ENCODE measurements around the gene RNF220. TPM values are rescaled to one million over a fixed set of nuclear protein-coding genes. Genes with fewer than 3 reads are reported as not detected.

RNF220 gene
- total RNA-seq, 4 donors from 2014 or later, result 53.5 to 112 (median 61.9) TPM

DNA sequence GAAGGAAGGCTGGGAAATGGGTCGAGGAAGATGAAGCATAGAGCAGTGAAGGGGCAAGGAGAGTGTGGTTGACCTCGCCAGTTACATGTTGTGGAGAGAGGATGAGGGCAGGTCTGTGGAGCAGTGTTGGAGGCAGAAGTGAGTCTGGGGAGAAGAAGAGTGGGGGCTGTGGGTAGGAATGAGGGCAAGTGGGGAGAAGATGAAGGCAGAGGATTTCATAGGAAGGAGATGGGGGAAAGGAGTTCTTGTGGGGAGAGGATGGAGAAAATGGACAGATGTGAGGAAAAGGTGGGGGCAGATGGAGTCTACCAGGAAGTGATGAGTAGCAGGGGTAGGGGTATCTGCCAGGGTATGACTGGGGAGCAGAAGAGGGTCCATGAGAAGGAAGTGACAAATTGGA lies 273.1 kb downstream of the RNF220 start:
- TF ChIP-seq, protein P1, sequence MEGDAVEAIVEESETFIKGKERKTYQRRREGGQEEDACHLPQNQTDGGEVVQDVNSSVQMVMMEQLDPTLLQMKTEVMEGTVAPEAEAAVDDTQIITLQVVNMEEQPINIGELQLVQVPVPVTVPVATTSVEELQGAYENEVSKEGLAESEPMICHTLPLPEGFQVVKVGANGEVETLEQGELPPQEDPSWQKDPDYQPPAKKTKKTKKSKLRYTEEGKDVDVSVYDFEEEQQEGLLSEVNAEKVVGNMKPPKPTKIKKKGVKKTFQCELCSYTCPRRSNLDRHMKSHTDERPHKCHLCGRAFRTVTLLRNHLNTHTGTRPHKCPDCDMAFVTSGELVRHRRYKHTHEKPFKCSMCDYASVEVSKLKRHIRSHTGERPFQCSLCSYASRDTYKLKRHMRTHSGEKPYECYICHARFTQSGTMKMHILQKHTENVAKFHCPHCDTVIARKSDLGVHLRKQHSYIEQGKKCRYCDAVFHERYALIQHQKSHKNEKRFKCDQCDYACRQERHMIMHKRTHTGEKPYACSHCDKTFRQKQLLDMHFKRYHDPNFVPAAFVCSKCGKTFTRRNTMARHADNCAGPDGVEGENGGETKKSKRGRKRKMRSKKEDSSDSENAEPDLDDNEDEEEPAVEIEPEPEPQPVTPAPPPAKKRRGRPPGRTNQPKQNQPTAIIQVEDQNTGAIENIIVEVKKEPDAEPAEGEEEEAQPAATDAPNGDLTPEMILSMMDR (IDR thresholded peaks at IDR 0.05; ENCODE audit: low read depth), result no peak

GRCh38 chr1:44678626-44679025 lies 273.6 kb downstream of the RNF220 start:
- TF ChIP-seq, protein P1 (IDR thresholded peaks at IDR 0.05; ENCODE audit: low read depth), result no peak

DNA sequence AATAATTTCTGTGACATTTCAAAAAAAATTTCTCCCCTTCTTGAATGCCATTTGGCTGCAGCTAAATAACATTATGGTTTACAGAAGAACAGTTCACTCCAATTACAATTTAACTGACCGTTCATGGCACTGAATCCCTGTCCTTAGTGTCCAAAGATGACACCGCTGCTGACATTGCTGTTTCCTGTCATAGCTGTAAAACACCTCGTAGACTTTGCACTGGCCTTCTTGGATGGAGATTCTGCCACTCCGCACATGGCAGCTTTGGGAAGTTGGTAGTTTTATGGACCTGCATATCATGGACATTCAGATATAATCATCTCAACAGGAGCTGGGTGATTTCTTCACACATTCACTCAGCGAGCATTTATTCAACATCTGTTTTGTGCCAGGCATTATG lies 274.4 kb downstream of the RNF220 start:
- TF ChIP-seq, protein P1 (IDR thresholded peaks at IDR 0.05; ENCODE audit: low read depth), result no peak

DNA sequence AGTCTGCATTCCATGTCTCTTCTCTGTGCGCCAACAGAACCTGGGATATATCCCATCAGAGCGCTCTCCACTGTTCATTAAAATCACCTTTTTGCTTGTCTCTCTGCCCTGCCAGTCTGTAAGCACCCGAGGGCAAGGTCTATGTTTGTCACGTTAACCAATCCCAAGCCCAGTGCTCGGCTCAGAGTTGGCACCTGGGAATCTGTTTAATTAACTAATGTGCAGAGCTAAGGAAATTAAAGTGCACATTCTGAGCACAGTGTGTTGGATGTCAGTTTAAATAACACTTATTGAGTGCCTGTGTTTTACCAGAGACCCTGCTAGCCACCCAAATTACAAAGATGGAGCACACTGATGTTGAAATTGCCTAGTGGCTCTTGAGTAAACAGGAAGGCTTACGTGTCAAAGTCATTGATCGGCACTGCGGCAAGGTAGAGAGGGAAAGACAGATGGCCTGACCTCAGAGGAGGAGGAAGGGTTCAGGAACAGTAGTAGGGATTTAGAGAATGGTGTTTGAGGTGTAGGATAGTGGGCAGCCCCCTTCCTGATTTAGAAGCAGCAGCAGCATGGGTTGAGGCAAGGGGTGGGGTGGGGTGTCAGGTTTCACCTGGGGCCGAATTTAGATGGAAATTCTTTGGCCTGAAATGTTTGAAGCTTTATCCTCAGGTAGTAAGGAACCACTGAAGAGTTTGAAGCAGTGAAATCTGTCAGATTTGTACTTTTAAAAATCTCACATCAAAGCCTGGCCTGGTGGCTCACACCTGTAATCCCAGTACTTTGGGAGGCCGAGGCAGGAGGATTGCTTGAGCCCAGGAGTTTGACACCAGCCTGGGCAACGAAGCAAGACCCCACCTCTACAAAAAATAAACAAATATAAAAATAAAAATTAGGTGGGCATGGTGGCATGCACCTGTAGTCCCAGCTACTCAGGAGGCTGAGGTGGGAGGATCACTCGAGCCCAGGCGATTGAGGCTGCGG lies 277.1 kb downstream of the RNF220 start:
- TF ChIP-seq, protein P1 (IDR thresholded peaks at IDR 0.05; ENCODE audit: low read depth), result no peak

GRCh38 chr1:44682883-44683265 lies 277.8 kb downstream of the RNF220 start:
- TF ChIP-seq, protein P1 (IDR thresholded peaks at IDR 0.05; ENCODE audit: low read depth), result no peak

- TF ChIP-seq, protein P1 (IDR thresholded peaks at IDR 0.05; ENCODE audit: low read depth), result no peak
These were observed 279.5 kb downstream of the RNF220 start for GRCh38 chr1:44684525-44684924.

DNA sequence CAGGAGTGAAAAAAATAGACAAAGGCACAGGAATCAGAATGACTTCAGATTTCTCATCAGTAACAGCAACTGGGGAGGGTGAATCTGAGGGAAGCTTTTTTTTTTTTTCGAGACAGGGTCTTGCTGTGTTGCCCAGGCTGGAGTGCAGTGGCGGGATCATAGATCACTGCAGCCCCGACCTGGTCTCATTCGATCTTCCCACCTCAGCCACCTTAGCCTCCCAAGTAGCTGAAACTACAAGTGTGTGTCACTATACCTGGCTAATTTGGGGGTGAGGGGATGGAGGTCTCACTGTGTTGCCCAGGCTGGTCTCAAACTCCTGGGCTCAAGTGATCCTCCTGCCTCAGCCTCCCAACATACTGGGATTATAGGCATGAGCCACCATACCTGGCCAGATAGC lies 280.2 kb downstream of the RNF220 start:
- TF ChIP-seq, protein P1 (IDR thresholded peaks at IDR 0.05; ENCODE audit: low read depth), result no peak
